ENCODE data around the gene GAL3ST2.
A peak's percentile ranks its signal among the peaks of the same experiment; 100 is the strongest.
"Not testable (repeated sequence)": the region's sequence is repeated elsewhere in the genome, so short reads cannot be mapped to it uniquely, and the experiment has no call there.

GAL3ST2 gene

GRCh38 chr2:241822264-241822623 is 45.6 kb downstream of the GAL3ST2 start:
- DNase-seq = no peak

GRCh38 chr2:241823531-241824437 is 47.2 kb downstream of the GAL3ST2 start:
- not testable (repeated sequence) for DNase-seq

GRCh38 chr2:241827394-241827793 is 50.8 kb downstream of the GAL3ST2 start:
- DNase-seq = no peak

- DNase-seq = no peak
Observed at GRCh38 chr2:241833101-241833663, 56.6 kb downstream of the GAL3ST2 start.

- DNase-seq = not testable (repeated sequence)
Observed at GRCh38 chr2:241833756-241834526, 57.3 kb downstream of the GAL3ST2 start.

GRCh38 chr2:241834527-241835210 is 58.0 kb downstream of the GAL3ST2 start:
- DNase-seq = no peak

- no peak for DNase-seq
Observed at GRCh38 chr2:241835611-241836010, 59.0 kb downstream of the GAL3ST2 start.

- no peak for DNase-seq
Observed at GRCh38 chr2:241836292-241836691, 59.7 kb downstream of the GAL3ST2 start.

- no peak for DNase-seq
Observed at GRCh38 chr2:241837197-241837965, 60.8 kb downstream of the GAL3ST2 start.

GRCh38 chr2:241841181-241842066 is 64.8 kb downstream of the GAL3ST2 start:
- no peak for DNase-seq

GRCh38 chr2:241842067-241842415 is 65.4 kb downstream of the GAL3ST2 start:
- no peak for DNase-seq

- DNase-seq = peak; percentile 19 to 21
Observed at GRCh38 chr2:241842620-241843211, 66.1 kb downstream of the GAL3ST2 start.

GRCh38 chr2:241843321-241844065 is 66.9 kb downstream of the GAL3ST2 start:
- DNase-seq = no peak

GRCh38 chr2:241844066-241844728 is 67.6 kb downstream of the GAL3ST2 start:
- DNase-seq = no peak

- no peak for DNase-seq
Observed at GRCh38 chr2:241844831-241845578, 68.4 kb downstream of the GAL3ST2 start.

GRCh38 chr2:241846406-241846805 is 69.8 kb downstream of the GAL3ST2 start:
- no peak for DNase-seq

- no peak for DNase-seq
Observed at GRCh38 chr2:241848761-241849615, 72.4 kb downstream of the GAL3ST2 start.

All from AML-193 (cell line).